WTC11 (cell line): ENCODE results near the gene TSSC4.

Experiments
- CTCF ChIP-seq: fragments of 200-600 bp; IDR thresholded peaks from 2 replicates; pipeline ENCODE4 v1.8.0; 2022; ENCODE audit warnings: antibody characterized with exemption
- E2F4 ChIP-seq: sonication (generic); formaldehyde crosslinking; IDR thresholded peaks from 2 replicates; pipeline ENCODE4 v1.8.1; 2022; ENCODE audit warnings: low read depth, mild to moderate bottlenecking, moderate library complexity, missing genetic modification reagents, borderline replicate concordance
- FOXJ3 ChIP-seq: sonication (generic); formaldehyde crosslinking; IDR thresholded peaks from 2 replicates; pipeline ENCODE4 v1.9.0; 2021; ENCODE audit warnings: missing genetic modification reagents, mild to moderate bottlenecking, borderline replicate concordance
- NFYB ChIP-seq: sonication (generic); formaldehyde crosslinking; conservative IDR thresholded peaks from 2 replicates; pipeline ENCODE4 v1.8.0; 2022; ENCODE audit warnings: low read depth, missing genetic modification reagents
- RELA ChIP-seq: sonication (generic); formaldehyde crosslinking; IDR thresholded peaks from 2 replicates; pipeline ENCODE4 v1.8.1; 2022; ENCODE audit warnings: missing genetic modification reagents, mild to moderate bottlenecking, borderline replicate concordance
- TEAD1 ChIP-seq: sonication (generic); formaldehyde crosslinking; IDR thresholded peaks from 2 replicates; pipeline ENCODE4 v1.8.0; 2022; ENCODE audit warnings: mild to moderate bottlenecking, missing genetic modification reagents
- ZNF138 ChIP-seq: sonication (generic); formaldehyde crosslinking; conservative IDR thresholded peaks from 2 replicates; pipeline ENCODE4 v1.8.1; 2022; ENCODE audit warnings: mild to moderate bottlenecking, moderate library complexity, missing genetic modification reagents

- no peak for TF ChIP-seq CTCF
- no peak for TF ChIP-seq TEAD1 (CRISPR knock-in tag)
- no peak for TF ChIP-seq ZNF138 (CRISPR knock-in tag)
- no peak for TF ChIP-seq E2F4 (CRISPR knock-in tag)
- no peak for TF ChIP-seq FOXJ3
- TF ChIP-seq NFYB (CRISPR knock-in tag), result no peak
- TF ChIP-seq RELA (CRISPR knock-in tag), result no peak
These were observed 11.1 kb downstream of the TSSC4 start for GRCh38 chr11:2411446-2412305.
